Suprapubic skin (tissue), 4 donors: ENCODE results near the gene LCN15.

Source experiments
- CTCF ChIP-seq, 2 donors: fragments of 200-600 bp in 1 of 2; fragments of 450-650 bp in 1 of 2; sonication (generic) in 1 of 2; IDR thresholded peaks; one replicate each; pipeline ENCODE4 v1.5.1; 2016 to 2019; ENCODE audit warnings: antibody characterized with exemption in 2 of 2, mild to moderate bottlenecking in 1 of 2, moderate library complexity in 1 of 2
- EP300 ChIP-seq: sonication (generic); formaldehyde crosslinking; IDR thresholded peaks from one replicate; pipeline ENCODE4 v1.6.1; 2017; ENCODE audit warnings: antibody characterized with exemption
- POLR2A ChIP-seq, 2 donors: fragments of 450-650 bp; IDR thresholded peaks; one replicate each; pipeline ENCODE4 v1.6.1; 2017; ENCODE audit warnings: antibody characterized with exemption in 2 of 2, mild to moderate bottlenecking in 2 of 2, moderate library complexity in 2 of 2
- POLR2AphosphoS5 ChIP-seq, 3 donors: sonication (generic); formaldehyde crosslinking; IDR thresholded peaks; one replicate each; pipeline ENCODE4 v1.6.1; 2017; ENCODE audit warnings: antibody characterized with exemption in 3 of 3

GRCh38 chr9:136726631-136727191 is 37.6 kb downstream of the LCN15 start:
- TF ChIP-seq CTCF (IDR thresholded peaks at IDR 0.05) (peak in 1 of 2 donors; percentile 46), EP300 (no peak), POLR2AphosphoS5 (IDR thresholded peaks at IDR 0.05) (no peak), POLR2A (IDR thresholded peaks at IDR 0.05) (no peak)
